CD4-positive, alpha-beta T cell treated with Interleukin-2 at 100 ng/mL for 4 hours (primary cell): ENCODE measurements around the gene NOSIP.
A peak's percentile ranks its signal among the peaks of the same experiment; 100 is the strongest.

ENCODE experiments used
- DNase-seq: peaks from one replicate; pipeline ENCODE4 v3.0.0-alpha.2; 2020; ENCODE audit warnings: low spot score

The NOSIP gene

GRCh38 chr19:49570997-49571676 lies 9.2 kb downstream of the NOSIP start:
- DNase-seq: peak; percentile 59

GRCh38 chr19:49570138-49570856 lies 10.1 kb downstream of the NOSIP start:
- peak; percentile 88 for DNase-seq

- DNase-seq: peak; percentile 89
Observed at GRCh38 chr19:49567861-49568441, 12.4 kb downstream of the NOSIP start.

GRCh38 chr19:49566302-49566701 lies 14.1 kb downstream of the NOSIP start:
- no peak for DNase-seq

GRCh38 chr19:49565261-49565660 lies 15.1 kb downstream of the NOSIP start:
- peak; percentile 47 for DNase-seq

GRCh38 chr19:49564616-49565045 lies 15.7 kb downstream of the NOSIP start:
- peak; percentile 68 for DNase-seq

- DNase-seq: peak; percentile 39
Observed at GRCh38 chr19:49560358-49560900, 19.9 kb downstream of the NOSIP start.

GRCh38 chr19:49559928-49560327 lies 20.4 kb downstream of the NOSIP start:
- DNase-seq: no peak

GRCh38 chr19:49559443-49559842 lies 20.9 kb downstream of the NOSIP start:
- no peak for DNase-seq

- peak; percentile 31 for DNase-seq
Observed at GRCh38 chr19:49558591-49558990, 21.8 kb downstream of the NOSIP start.

GRCh38 chr19:49557641-49558325 lies 22.6 kb downstream of the NOSIP start:
- DNase-seq: no peak

GRCh38 chr19:49556412-49557398 lies 23.7 kb downstream of the NOSIP start:
- DNase-seq: peak; percentile 42

GRCh38 chr19:49555600-49556411 lies 24.6 kb downstream of the NOSIP start:
- DNase-seq: peak; percentile 75

GRCh38 chr19:49554701-49555181 lies 25.6 kb downstream of the NOSIP start:
- DNase-seq: peak; percentile 58

GRCh38 chr19:49553451-49554271 lies 26.7 kb downstream of the NOSIP start:
- peak; percentile 75 for DNase-seq

- DNase-seq: peak; percentile 49
Observed at GRCh38 chr19:49552749-49553148, 27.6 kb downstream of the NOSIP start.

GRCh38 chr19:49551531-49551930 lies 28.8 kb downstream of the NOSIP start:
- no peak for DNase-seq

GRCh38 chr19:49549045-49549444 lies 31.3 kb downstream of the NOSIP start:
- no peak for DNase-seq
